LNCaP clone FGC (cell line): ENCODE results near the gene CTRL.

Experiments used
- DNase-seq: peaks from one replicate; pipeline ENCODE4 v3.0.0-alpha.2; 2011; ENCODE audit warnings: low read depth
- H3K4me3 ChIP-seq: 2 replicates; pipeline ENCODE4 v1.5.1; 2011; ENCODE audit warnings: mild to moderate bottlenecking, low read depth, low read length, control low read depth
- TF ChIP-seq, protein P1 (sequence below): IDR thresholded peaks from 2 replicates; pipeline ENCODE4 v1.5.1; 2012; ENCODE audit warnings: mild to moderate bottlenecking; ENCODE audit not compliant: control insufficient read depth, insufficient read depth; ENCODE audit errors: extremely low read depth

The CTRL gene

DNA sequence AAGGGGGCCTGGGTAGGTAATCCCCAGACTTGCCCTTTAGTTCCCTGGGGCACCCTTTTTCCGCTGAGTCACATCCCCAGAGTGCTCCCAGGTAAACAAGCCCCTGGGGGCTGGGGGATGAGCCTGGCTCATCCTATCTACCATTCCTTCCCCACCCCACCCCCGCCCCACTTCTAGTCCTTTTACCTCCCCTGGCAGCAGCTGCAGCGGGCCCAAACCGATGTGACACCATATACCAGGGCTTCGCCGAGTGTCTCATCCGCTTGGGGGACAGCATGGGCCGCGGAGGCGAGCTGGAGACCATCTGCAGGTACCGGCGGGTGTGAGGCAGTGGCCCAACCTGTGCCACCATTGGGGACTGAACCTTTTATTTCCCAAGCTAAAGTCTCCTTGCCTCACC is 46.1 kb downstream of the CTRL start:
- TF ChIP-seq, protein P1, sequence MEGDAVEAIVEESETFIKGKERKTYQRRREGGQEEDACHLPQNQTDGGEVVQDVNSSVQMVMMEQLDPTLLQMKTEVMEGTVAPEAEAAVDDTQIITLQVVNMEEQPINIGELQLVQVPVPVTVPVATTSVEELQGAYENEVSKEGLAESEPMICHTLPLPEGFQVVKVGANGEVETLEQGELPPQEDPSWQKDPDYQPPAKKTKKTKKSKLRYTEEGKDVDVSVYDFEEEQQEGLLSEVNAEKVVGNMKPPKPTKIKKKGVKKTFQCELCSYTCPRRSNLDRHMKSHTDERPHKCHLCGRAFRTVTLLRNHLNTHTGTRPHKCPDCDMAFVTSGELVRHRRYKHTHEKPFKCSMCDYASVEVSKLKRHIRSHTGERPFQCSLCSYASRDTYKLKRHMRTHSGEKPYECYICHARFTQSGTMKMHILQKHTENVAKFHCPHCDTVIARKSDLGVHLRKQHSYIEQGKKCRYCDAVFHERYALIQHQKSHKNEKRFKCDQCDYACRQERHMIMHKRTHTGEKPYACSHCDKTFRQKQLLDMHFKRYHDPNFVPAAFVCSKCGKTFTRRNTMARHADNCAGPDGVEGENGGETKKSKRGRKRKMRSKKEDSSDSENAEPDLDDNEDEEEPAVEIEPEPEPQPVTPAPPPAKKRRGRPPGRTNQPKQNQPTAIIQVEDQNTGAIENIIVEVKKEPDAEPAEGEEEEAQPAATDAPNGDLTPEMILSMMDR, result no peak
- H3K4me3 ChIP-seq, result no peak overlapping the region
- no peak for DNase-seq

DNA sequence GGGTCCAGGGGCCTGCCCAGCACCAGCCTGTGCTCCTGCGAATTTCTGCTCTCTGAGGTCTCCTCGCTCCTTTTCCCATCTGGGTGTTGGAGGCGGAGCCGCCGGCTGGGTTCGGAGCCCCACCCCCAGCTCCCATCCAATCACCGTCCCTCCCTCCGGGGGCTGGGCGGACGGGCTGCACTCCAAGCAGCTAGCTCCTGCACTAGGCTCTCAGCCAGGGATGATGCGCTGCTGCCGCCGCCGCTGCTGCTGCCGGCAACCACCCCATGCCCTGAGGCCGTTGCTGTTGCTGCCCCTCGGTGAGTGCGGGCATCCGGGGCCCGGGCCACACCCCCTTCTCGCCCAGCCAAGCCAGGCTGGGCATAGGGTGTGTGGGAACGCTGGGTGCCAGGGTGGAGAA is 47.0 kb downstream of the CTRL start, which contains the start of gene NRN1L:
Gene NRN1L, plus strand, starts transcription at position 202 of the 400 bp plus-strand sequence. Its CDS starts 19 bp downstream, at position 221.
- peak; percentile 52 for DNase-seq
- TF ChIP-seq, protein P1, result no peak
- H3K4me3 ChIP-seq, result no peak within 1 kb of the TSS

DNA sequence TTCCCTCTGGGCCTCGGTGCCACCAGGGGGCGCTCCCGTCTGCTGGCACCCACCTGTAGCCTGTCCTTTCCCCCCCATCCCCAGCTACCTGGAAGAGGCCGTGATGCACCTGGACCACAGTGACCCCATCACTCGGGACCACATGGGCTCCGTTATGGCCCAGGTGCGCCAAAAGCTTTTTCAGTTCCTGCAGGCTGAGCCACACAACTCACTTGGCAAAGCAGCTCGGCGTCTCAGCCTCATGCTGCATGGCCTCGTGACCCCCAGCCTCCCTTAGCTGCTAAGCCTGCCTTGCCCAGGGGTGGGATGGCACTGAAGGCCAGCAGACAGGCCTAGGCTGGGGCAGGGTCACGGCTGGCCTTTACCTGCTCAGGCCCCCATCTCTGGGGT is 47.8 kb downstream of the CTRL start:
- DNase-seq, result no peak
- H3K4me3 ChIP-seq, result no peak overlapping the region
- TF ChIP-seq, protein P1, result peak; percentile 83

GRCh38 chr16:67883146-67883871 is 48.4 kb downstream of the CTRL start:
- no peak overlapping the region for H3K4me3 ChIP-seq
- TF ChIP-seq, protein P1, result no peak
- DNase-seq, result no peak

- TF ChIP-seq, protein P1, result no peak
- H3K4me3 ChIP-seq, result no peak overlapping the region
- no peak for DNase-seq
Observed at GRCh38 chr16:67882374-67883145, 49.1 kb downstream of the CTRL start.

DNA sequence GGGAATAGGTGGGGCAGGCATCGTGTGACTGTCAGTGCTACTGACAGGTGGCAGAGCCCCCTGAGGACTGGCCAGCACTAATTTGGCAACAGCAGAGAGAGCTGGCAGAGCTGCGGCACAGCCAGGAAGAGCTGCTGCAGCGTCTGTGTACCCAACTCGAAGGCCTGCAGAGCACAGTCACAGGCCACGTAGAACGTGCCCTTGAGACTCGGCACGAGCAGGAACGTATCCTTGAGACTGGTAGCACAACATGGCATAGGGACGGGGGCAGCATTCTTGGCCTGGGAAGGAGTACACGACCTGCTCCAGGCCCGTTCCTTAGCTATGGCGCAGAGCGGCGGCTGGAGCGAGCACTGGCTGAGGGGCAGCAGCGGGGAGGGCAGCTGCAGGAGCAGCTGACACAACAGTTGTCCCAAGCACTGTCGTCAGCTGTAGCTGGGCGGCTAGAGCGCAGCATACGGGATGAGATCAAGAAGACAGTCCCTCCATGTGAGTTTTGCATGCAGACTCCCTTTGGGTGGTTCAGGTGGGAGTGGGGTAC is 50.0 kb downstream of the CTRL start:
- TF ChIP-seq, protein P1, result no peak

More for the DNA sequence above, 50.0 kb downstream of the CTRL start:
- H3K4me3 ChIP-seq, result no peak overlapping the region
- DNase-seq, result no peak
